Activated CD4-positive, alpha-beta T cell treated with anti-CD3 and anti-CD28 coated beads for 1 hour (primary cell): ENCODE data around the gene SEMA4G.
A peak's percentile ranks its signal among the peaks of the same experiment; 100 is the strongest.
"Not testable (repeated sequence)": the region's sequence is repeated elsewhere in the genome, so short reads cannot be mapped to it uniquely, and the experiment has no call there.

Experiments used
- DNase-seq: peaks from one replicate; pipeline ENCODE4 v3.0.0-alpha.2; 2020

SEMA4G gene

GRCh38 chr10:100970914-100971811 lies 1.9 kb downstream of the SEMA4G start:
- DNase-seq, result no peak

GRCh38 chr10:100972115-100972903 lies 3.0 kb downstream of the SEMA4G start:
- DNase-seq, result no peak

DNA sequence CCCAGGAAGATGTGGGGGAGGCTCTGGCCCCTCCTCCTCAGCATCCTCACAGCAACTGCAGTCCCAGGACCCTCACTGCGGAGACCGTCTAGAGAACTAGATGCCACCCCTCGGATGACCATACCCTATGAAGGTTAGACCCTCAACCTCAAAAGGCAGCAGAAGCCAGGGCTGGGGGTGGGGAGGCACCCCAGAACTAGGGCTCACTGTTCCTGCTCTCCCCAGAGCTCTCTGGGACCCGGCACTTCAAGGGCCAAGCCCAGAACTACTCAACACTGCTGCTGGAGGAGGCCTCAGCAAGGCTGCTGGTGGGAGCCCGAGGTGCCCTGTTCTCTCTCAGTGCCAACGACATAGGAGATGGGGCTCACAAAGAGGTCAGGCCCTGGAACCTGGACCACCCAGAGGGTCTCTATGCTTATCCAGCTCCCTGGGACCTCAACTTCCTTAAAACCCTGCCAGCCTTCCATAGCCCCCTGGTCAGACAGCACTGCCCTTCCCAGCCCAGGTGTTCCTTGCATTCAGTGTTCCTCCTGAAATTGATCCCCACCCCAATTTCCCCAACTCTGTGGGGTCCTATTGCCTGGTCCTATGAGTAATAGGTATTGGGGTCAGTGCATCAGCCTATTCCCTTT lies 3.7 kb downstream of the SEMA4G start:
- no peak for DNase-seq

DNA sequence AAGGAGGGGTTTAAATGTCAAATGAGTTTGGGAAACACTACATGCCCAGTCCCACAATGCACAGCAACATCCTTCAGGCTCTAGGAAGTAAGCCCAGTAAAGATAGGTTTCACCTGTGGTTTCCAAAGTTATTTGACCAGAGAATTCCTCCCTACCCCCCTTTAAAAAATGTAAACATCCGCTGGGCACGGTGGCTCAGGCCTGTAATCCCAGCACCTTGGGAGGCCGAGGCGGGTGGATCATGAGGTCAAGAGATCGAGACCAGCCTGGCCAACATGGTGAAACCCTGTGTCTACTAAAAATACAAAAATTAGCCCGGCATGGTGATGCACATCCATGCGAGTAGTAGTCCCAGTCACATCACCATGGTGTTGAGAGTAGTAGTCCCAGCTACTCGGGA lies 6.1 kb downstream of the SEMA4G start:
- not testable (repeated sequence) for DNase-seq

GRCh38 chr10:100976906-100977305 lies 7.6 kb downstream of the SEMA4G start:
- DNase-seq, result no peak

DNA sequence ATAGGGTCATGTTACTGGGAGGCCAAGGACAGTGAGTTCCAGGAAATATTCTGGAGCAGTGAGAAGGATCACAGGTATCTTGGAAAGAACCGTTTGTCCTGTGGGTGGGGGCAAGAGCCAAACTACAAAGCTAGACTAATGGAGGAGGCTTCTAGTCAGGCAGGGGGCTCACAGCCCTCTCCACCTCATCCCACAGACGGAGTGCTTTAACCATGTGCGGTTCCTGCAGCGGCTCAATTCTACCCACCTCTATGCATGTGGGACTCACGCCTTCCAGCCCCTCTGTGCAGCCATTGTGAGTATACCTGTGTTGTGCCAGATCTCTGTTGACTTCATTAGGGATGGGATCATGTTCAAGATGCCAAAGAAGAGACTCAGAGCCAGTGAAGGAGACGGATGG lies 8.1 kb downstream of the SEMA4G start:
- DNase-seq, result no peak

- no peak for DNase-seq
These were observed 9.0 kb downstream of the SEMA4G start for GRCh38 chr10:100978121-100978900.

DNA sequence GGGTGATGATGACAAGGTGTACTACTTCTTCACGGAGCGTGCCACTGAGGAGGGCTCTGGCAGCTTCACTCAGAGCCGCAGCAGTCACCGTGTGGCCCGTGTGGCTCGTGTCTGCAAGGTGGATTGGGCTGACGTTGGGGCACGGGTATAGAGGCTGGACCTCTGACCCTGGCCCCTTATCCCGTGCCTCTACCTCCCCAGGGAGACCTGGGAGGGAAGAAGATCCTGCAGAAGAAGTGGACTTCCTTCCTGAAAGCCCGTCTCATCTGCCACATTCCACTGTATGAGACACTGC lies 9.5 kb downstream of the SEMA4G start:
- DNase-seq, result no peak

DNA sequence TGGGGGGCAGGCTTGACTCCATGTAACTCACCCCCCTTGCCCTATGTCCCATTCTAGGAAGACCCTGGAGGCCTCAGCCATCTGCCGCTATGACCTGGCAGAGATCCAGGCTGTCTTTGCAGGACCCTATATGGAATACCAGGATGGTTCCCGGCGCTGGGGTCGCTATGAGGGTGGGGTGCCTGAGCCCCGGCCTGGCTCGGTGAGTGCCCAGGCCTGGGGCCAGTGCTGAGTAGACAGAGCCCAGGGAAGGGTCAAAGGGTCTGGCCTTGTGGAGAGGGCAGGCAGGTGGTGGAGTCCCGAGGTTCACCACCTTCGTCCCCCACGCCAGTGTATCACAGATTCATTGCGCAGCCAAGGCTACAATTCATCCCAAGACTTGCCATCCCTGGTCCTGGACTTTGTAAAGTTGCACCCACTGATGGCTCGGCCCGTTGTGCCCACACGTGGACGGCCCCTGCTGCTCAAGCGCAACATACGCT lies 10.5 kb downstream of the SEMA4G start:
- no peak for DNase-seq

- DNase-seq, result no peak
These were observed 11.0 kb downstream of the SEMA4G start for GRCh38 chr10:100980311-100980710.

DNA sequence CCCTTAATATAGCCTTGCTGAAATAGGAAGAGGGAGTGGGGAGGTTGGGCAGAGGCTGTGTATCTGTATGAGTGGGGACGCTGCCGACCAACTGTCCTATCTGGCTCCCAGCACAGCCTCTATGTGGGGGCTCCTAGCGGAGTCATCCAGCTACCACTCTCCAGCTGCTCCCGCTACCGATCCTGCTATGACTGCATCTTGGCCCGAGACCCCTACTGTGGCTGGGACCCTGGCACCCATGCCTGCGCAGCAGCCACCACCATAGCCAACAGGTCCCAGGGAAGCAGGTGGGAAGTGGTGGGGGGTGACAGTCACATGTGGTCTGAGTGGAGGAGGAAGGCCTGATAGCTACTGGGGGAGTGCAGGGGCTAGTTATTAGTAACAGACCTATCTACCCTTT lies 11.4 kb downstream of the SEMA4G start:
- no peak for DNase-seq

- no peak for DNase-seq
These were observed 12.0 kb downstream of the SEMA4G start for GRCh38 chr10:100981178-100981772.

DNA sequence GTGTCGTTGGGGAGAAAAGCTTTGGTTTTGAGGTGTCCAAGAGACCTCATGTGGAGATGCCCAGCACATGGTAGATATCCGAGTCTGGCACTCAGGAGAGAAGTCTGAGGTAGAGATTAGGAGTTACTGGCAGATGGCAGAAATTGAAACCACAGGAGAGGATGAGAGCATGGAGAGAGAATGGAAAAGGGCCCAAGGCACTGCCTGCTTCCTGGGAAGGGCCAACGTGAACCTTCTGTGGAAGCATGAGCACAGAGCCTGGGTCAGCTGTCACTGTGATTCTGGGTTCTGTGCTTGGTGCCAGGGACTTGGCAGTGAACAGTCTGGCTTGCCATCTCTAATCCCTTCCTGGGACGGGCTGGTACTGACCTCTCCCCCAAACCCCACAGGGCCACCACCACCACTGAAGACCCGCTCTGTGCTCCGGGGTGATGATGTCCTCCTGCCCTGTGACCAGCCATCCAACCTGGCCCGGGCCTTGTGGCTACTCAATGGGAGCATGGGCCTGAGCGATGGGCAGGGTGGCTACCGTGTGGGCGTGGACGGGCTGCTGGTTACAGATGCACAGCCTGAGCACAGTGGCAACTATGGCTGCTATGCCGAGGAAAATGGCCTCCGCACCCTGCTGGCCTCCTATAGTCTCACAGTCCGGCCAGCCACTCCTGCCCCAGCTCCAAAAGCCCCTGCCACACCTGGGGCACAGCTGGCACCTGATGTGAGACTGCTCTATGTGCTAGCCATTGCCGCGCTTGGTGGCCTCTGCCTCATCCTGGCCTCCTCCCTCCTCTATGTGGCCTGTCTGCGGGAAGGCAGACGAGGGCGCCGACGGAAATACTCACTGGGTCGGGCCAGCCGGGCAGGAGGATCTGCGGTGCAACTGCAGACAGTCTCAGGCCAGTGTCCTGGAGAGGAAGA lies 13.9 kb downstream of the SEMA4G start:
- no peak for DNase-seq

DNA sequence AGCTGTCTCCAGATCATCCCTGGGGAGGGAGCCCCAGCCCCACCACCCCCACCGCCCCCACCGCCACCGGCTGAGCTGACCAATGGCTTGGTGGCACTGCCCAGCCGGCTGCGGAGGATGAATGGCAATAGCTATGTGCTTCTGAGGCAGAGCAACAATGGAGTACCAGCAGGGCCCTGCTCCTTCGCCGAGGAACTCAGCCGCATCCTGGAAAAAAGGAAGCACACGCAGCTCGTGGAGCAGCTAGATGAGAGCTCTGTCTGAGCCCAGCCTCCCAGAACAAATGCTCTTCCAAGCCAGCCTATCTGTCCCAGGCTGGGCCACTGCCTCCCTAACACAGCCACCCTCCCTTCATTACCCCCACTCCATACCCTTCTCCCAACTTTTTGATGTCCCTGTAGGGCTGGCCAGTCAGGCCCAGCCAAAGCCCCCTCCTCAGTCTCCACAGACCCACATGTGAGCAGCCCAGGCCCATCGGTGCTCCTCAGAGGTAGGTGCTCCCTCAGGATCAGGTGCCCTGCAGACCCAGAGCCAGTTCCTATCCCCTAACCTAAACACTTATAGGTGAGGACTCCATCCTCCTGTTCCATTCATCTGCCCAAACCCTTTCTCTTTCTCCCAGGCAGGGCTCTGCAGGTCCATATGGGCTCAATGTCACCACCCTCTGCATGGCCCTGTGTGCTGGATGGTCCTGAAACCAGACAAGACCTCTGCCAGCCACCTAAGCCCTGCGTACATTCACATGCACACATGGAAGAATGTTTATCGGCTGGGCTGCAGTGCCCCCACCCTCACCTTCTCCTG lies 14.8 kb downstream of the SEMA4G start:
- DNase-seq, result no peak

GRCh38 chr10:100984672-100985177 lies 15.4 kb downstream of the SEMA4G start:
- no peak for DNase-seq

DNA sequence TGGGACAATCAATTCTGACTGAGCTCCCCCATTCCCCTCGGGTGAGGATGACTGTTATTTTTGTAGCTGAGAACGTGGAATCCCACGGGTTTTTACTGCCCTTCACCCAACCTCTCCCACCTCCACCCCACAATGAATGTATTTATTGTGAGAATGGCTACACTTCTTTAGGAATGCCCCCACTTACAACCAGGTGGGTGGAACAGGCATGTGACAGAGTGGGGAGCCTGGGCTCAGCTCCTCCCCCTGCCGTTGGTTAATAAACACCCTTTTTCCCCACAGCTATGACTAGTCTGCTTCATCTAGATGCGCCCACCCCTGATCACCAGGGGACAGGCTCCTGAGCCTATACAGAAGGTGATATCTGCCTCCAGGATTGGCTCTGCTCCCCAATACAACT lies 16.0 kb downstream of the SEMA4G start:
- no peak for DNase-seq

- no peak for DNase-seq
These were observed 17.3 kb downstream of the SEMA4G start for GRCh38 chr10:100986623-100986951.

- peak; percentile 76 for DNase-seq
These were observed 17.8 kb downstream of the SEMA4G start, which contains the start of the genes MRPL43 and TWNK for GRCh38 chr10:100986952-100987684. Gene MRPL43 (minus strand): TSS chr10:100987497. CDS start chr10:100987443, 54 bp downstream. Gene TWNK (plus strand): TSS chr10:100987543. CDS start chr10:100988211, 668 bp downstream.

GRCh38 chr10:100987685-100988049 lies 18.4 kb downstream of the SEMA4G start:
- no peak for DNase-seq
